KMS-11 (cell line): Measurements from ENCODE around the gene KIF26A.

Experiments used
- H2AFZ ChIP-seq: fragments of 200-600 bp; sonication (generic); 2 replicates; pipeline ENCODE4 v1.6.1; 2016; ENCODE audit warnings: antibody characterized with exemption, mixed run types, low read depth
- H3K27ac ChIP-seq: fragments of 200-600 bp; sonication (generic); 2 replicates; pipeline ENCODE4 v1.6.1; 2016; ENCODE audit warnings: mild to moderate bottlenecking, mixed run types
- H3K27me3 ChIP-seq: fragments of 200-600 bp; sonication (generic); 2 replicates; pipeline ENCODE4 v1.6.1; 2017; ENCODE audit warnings: mild to moderate bottlenecking, low read depth, mixed run types, moderate library complexity; ENCODE audit not compliant: insufficient read depth
- H3K36me3 ChIP-seq: fragments of 200-600 bp; sonication (generic); 2 replicates; pipeline ENCODE4 v1.6.1; 2017; ENCODE audit warnings: mild to moderate bottlenecking, mixed run types; ENCODE audit not compliant: insufficient read depth
- H3K4me1 ChIP-seq: fragments of 200-600 bp; sonication (generic); 2 replicates; pipeline ENCODE4 v1.6.1; 2016; ENCODE audit warnings: mild to moderate bottlenecking, low read depth, mixed run types; ENCODE audit not compliant: poor library complexity, severe bottlenecking
- H3K4me2 ChIP-seq: fragments of 200-600 bp; sonication (generic); 2 replicates; pipeline ENCODE4 v1.7.0; 2016; ENCODE audit warnings: mild to moderate bottlenecking, mixed run types
- H3K4me3 ChIP-seq: fragments of 200-600 bp; sonication (generic); IDR thresholded peaks from 2 replicates; pipeline ENCODE4 v1.6.1; 2017; ENCODE audit warnings: low read depth, low read length, mixed read lengths; ENCODE audit not compliant: insufficient read depth
- H3K79me2 ChIP-seq: fragments of 200-600 bp; sonication (generic); 2 replicates; pipeline ENCODE4 v1.6.1; 2016; ENCODE audit warnings: low read depth, mixed run types; ENCODE audit not compliant: insufficient read depth
- H3K9ac ChIP-seq: fragments of 200-600 bp; sonication (generic); 2 replicates; pipeline ENCODE4 v1.6.1; 2016; ENCODE audit warnings: mild to moderate bottlenecking, mixed run types
- H4K20me1 ChIP-seq: fragments of 200-600 bp; sonication (generic); 2 replicates; pipeline ENCODE4 v1.6.1; 2016; ENCODE audit warnings: mild to moderate bottlenecking, mixed run types; ENCODE audit not compliant: insufficient read depth
- TF ChIP-seq, protein P1 (sequence below): fragments of 200-600 bp; sonication (generic); conservative IDR thresholded peaks from 2 replicates; pipeline ENCODE4 v1.6.1; 2017; ENCODE audit warnings: low read depth, mild to moderate bottlenecking, antibody characterized with exemption, low read length, moderate library complexity, mixed read lengths

The KIF26A gene

DNA sequence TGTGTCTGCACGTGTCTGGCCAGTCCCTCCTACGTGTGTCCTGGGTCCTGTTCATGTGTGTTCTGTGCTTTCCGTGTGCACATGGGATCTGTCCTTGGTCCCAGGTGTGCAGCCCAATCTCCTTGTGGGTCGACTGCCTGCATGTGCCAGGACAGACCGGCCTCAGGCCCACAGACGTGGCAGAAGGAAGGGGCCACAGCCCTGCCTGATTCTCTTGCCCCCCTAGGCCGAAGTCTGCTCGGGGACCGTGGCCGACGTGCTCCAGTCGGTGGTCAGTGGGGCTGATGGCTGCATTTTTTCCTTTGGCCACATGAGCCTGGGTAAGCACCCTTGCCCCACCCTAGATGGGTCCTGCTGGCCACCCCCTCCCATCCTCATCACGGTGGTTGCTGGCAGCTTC is 34.0 kb downstream of the KIF26A start:
- no peaks in the 10 kb centered on the region for H3K36me3 ChIP-seq
- no peaks in the 10 kb centered on the region for H3K79me2 ChIP-seq
- no peaks in the 10 kb centered on the region for H4K20me1 ChIP-seq
- H3K4me2 ChIP-seq: no peak overlapping the region
- no peak overlapping the region for H3K27ac ChIP-seq
- TF ChIP-seq, protein P1, sequence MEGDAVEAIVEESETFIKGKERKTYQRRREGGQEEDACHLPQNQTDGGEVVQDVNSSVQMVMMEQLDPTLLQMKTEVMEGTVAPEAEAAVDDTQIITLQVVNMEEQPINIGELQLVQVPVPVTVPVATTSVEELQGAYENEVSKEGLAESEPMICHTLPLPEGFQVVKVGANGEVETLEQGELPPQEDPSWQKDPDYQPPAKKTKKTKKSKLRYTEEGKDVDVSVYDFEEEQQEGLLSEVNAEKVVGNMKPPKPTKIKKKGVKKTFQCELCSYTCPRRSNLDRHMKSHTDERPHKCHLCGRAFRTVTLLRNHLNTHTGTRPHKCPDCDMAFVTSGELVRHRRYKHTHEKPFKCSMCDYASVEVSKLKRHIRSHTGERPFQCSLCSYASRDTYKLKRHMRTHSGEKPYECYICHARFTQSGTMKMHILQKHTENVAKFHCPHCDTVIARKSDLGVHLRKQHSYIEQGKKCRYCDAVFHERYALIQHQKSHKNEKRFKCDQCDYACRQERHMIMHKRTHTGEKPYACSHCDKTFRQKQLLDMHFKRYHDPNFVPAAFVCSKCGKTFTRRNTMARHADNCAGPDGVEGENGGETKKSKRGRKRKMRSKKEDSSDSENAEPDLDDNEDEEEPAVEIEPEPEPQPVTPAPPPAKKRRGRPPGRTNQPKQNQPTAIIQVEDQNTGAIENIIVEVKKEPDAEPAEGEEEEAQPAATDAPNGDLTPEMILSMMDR: no peak
- H3K4me3 ChIP-seq: no peak overlapping the region
- H3K27me3 ChIP-seq: peaks cover 21% of the 10 kb centered on the region; the same call in 1 of the 2 replicates
- no peak overlapping the region for H2AFZ ChIP-seq
- no peaks in the 10 kb centered on the region for H3K4me1 ChIP-seq
- no peak overlapping the region for H3K9ac ChIP-seq

DNA sequence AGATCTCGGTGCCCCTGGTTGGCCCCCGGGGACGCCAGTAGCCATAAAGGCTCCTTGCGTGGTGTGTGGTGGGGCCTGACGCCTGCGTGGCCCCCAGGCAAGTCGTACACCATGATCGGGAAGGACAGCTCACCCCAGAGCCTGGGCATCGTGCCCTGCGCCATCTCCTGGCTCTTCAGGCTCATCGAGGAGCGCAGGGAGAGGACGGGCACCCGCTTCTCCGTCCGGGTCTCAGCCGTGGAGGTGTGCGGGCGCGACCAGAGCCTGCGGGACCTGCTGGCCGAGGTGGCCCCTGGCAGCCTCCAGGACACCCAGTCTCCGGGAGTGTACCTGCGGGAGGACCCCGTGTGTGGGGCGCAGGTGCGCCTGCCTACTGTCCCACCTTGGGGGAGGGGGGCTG is 34.5 kb downstream of the KIF26A start:
- no peak overlapping the region for H2AFZ ChIP-seq
- H3K4me1 ChIP-seq: no peaks in the 10 kb centered on the region
- no peaks in the 10 kb centered on the region for H4K20me1 ChIP-seq
- H3K79me2 ChIP-seq: no peaks in the 10 kb centered on the region
- no peak overlapping the region for H3K27ac ChIP-seq
- no peaks in the 10 kb centered on the region for H3K36me3 ChIP-seq
- no peak overlapping the region for H3K4me2 ChIP-seq
- H3K9ac ChIP-seq: no peak overlapping the region
- TF ChIP-seq, protein P1: no peak
- peaks cover 16% of the 10 kb centered on the region; the same call in 1 of the 2 replicates for H3K27me3 ChIP-seq
- H3K4me3 ChIP-seq: no peak overlapping the region

DNA sequence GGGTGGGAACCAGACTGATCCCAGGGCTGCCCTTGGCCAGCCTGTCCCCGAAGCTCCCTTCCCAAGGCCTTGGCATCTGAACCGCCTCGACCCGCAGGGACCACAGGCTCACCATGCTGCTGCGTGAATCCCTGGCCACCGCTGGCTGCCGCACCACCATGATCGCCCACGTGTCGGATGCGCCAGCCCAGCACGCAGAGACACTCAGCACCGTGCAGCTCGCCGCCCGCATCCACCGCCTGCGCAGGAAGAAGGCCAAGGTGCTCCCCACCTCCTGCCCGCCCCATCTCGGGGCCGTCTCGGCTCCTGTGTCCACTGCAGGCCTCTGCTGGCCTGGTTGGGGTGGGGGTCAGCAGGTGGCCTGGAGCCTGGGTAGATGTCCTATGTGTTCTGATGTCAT is 35.7 kb downstream of the KIF26A start:
- no peak overlapping the region for H3K4me2 ChIP-seq
- no peaks in the 10 kb centered on the region for H3K36me3 ChIP-seq
- no peaks in the 10 kb centered on the region for H4K20me1 ChIP-seq
- H3K79me2 ChIP-seq: no peaks in the 10 kb centered on the region
- H2AFZ ChIP-seq: no peak overlapping the region
- no peak overlapping the region for H3K9ac ChIP-seq
- H3K4me3 ChIP-seq: no peak overlapping the region
- H3K27me3 ChIP-seq: peaks cover 13% of the 10 kb centered on the region; the same call in 1 of the 2 replicates
- TF ChIP-seq, protein P1: no peak
- H3K4me1 ChIP-seq: no peaks in the 10 kb centered on the region
- H3K27ac ChIP-seq: no peak overlapping the region

DNA sequence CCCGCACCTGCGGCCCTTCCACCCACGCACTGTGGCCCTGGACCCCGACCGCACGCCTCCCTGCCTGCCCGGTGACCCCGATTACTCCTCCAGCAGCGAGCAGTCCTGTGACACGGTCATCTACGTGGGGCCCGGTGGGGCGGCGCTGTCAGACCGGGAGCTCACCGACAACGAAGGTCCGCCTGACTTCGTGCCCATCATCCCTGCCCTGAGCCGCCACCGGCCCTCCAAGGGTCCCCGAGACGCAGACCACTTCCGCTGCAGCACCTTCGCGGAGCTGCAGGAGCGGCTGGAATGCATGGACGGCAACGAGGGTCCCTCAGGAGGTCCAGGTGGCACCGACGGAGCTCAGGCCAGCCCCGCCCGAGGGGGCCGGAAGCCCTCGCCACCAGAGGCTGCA is 36.7 kb downstream of the KIF26A start:
- Histone ChIP-seq H3K4me3 (no peak overlapping the region), H3K36me3 (no peaks in the 10 kb centered on the region), H3K27ac (no peak overlapping the region), H4K20me1 (no peaks in the 10 kb centered on the region), H3K79me2 (no peaks in the 10 kb centered on the region), H2AFZ (no peak overlapping the region), H3K27me3 (peaks cover 9% of the 10 kb centered on the region; the same call in 1 of the 2 replicates), H3K4me1 (no peaks in the 10 kb centered on the region), H3K9ac (no peak overlapping the region), H3K4me2 (no peak overlapping the region)
- TF ChIP-seq, protein P1: no peak

DNA sequence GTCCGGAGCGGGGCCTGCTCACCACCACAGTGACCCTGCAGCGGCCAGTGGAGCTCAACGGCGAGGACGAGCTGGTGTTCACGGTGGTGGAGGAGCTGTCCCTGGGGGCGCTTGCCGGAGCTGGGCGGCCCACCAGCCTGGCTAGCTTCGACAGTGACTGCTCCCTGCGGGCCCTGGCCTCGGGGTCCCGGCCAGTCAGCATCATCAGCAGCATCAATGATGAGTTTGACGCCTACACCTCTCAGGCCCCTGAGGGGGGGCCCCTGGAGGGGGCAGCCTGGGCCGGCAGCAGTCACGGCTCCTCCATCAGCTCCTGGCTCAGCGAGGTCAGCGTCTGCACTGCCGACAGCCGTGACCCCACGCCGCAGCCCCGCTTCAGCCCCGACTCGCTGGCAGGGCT is 37.4 kb downstream of the KIF26A start:
- Histone ChIP-seq H3K27ac (no peak overlapping the region), H3K4me2 (no peak overlapping the region), H4K20me1 (no peaks in the 10 kb centered on the region), H3K36me3 (no peaks in the 10 kb centered on the region), H3K79me2 (no peaks in the 10 kb centered on the region), H3K9ac (no peak overlapping the region), H3K27me3 (peaks cover 9% of the 10 kb centered on the region; the same call in 1 of the 2 replicates), H3K4me3 (no peak overlapping the region), H2AFZ (no peak overlapping the region), H3K4me1 (no peaks in the 10 kb centered on the region)
- TF ChIP-seq, protein P1: no peak
